Right cardiac atrium (tissue), 5 donors: ENCODE results near the gene PHLDA1. TPM values are rescaled to one million over a fixed set of nuclear protein-coding genes. Genes with fewer than 3 reads are reported as not detected.

Experiments
- ATAC-seq, 2 donors: fragments of 200-7000 bp; cut with Tn5 transposase; one replicate each; pipeline versions ENCODE4 v1.8.0 to v1.9.1; 2020; ENCODE audit warnings: moderate library complexity in 2 of 2, mild to moderate bottlenecking in 1 of 2
- DNase-seq, 3 donors: peaks; one replicate each; pipeline ENCODE4 v3.0.0-alpha.2; 2020
- H3K27ac ChIP-seq: one replicate; pipeline ENCODE4 v1.5.1; 2013; ENCODE audit warnings: mild to moderate bottlenecking, low read length, control low read depth, moderate library complexity
- H3K27me3 ChIP-seq: one replicate; pipeline ENCODE4 v1.6.1; 2013; ENCODE audit not compliant: control insufficient read depth, insufficient read depth
- H3K4me1 ChIP-seq: one replicate; pipeline ENCODE4 v1.6.1; 2013; ENCODE audit warnings: low read length; ENCODE audit not compliant: control insufficient read depth, insufficient read depth
- H3K4me3 ChIP-seq: one replicate; pipeline ENCODE4 v1.5.1; 2013; ENCODE audit warnings: low read length, control low read depth
- H3K9me3 ChIP-seq: one replicate; pipeline ENCODE4 v1.6.1; 2013; ENCODE audit warnings: low read length; ENCODE audit not compliant: control insufficient read depth
- WGBS: extraction: QIAGEN DNeasy Blood & Tissue Kit; methylation state at CpG from one replicate; pipeline ENCODE4 v1.1.7; 2013; 5-methylcytosine and 5-hydroxymethylcytosine counted together
- intact Hi-C, 4 donors: fragments of 100-400 bp; cut with DNase I; formaldehyde crosslinking; loops; one replicate each; pipeline versions ENCODE4 v1.11.0 to v1.14.0; 2022 to 2023
- polyA plus RNA-seq: library from polyadenylated mRNA; stranded (reverse); fragments of 200-250 nt; gene quantifications from one replicate; pipeline ENCODE4 v1.2.3, GENCODE V29; 2013
- total RNA-seq, 4 donors: library from RNA; stranded (reverse); fragmentation: NEBNext Ultra II Directional; extraction: Animal tissue kit (Norgen Biotek cat#: 25700); gene quantifications; one replicate each; pipeline ENCODE4 v1.2.1, GENCODE V29; 2021
- donor health status: healthy with polysubstance abuse.
- donor health status: DM: no; HTN: yes; CAD: no.
- donor health status: DM: no; HTN: no; CAD: no.
- donor health status: DM: no; HTN: yes; CAD: no; lungs with severe emphysema.
- donor health status: DM: yes; HTN: yes; CAD: no.

PHLDA1 gene
- total and polyA plus RNA-seq, 5 donors, result 2.0 to 5.9 (median 3.9) TPM

- no peak for ATAC-seq
- H3K9me3 ChIP-seq, result no peaks in the 10 kb centered on the region
- H3K4me3 ChIP-seq, result no peak overlapping the region
- 94% methylated on average over 1 of the region's 1 CpG for WGBS
- no peak overlapping the region for H3K27ac ChIP-seq
- intact Hi-C loops, result no loop called here
- DNase-seq, result no peak
- H3K4me1 ChIP-seq, result no peaks in the 10 kb centered on the region
- no peaks in the 10 kb centered on the region for H3K27me3 ChIP-seq
Observed at GRCh38 chr12:76064904-76065303, 33.3 kb upstream of the PHLDA1 start.

- intact Hi-C loops, result no loop called here
- H3K9me3 ChIP-seq, result no peaks in the 10 kb centered on the region
- H3K27me3 ChIP-seq, result no peaks in the 10 kb centered on the region
- no peak overlapping the region for H3K4me3 ChIP-seq
- no peak for DNase-seq
- H3K27ac ChIP-seq, result no peak overlapping the region
- no peaks in the 10 kb centered on the region for H3K4me1 ChIP-seq
- 32% methylated on average over 2 of the region's 2 CpGs for WGBS
- ATAC-seq, result no peak
Observed at GRCh38 chr12:76060111-76060510, 28.5 kb upstream of the PHLDA1 start.

DNA sequence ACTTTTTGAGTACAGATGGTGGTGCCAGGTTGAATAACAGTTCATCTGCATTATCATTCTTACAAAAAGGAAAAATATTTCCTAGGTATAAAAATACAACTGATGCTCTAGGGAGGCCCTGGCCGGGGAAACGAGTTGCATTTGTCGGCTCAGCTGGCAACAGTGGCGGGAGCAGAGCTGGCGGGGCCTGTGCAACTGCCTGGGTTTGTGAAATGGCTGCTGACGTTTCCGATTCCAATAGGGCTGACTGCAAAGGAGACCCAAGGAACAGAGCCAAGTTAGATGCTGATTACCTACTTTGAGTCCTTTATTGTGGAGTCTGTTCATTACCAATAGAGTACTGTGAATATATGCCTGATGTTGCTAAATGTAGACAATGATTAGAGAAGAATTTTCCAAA is 25.8 kb upstream of the PHLDA1 start:
- Histone ChIP-seq H3K27me3 (no peaks in the 10 kb centered on the region), H3K9me3 (no peaks in the 10 kb centered on the region), H3K27ac (no peak overlapping the region), H3K4me1 (no peaks in the 10 kb centered on the region), H3K4me3 (no peak overlapping the region)
- whole genome bisulfite sequencing, result 87% methylated on average over 7 of the region's 7 CpGs
- ATAC-seq (no peak), DNase-seq (peak in 1 of 3 donors; percentile 19)
- intact Hi-C loops, result no loop called here

- DNase-seq, result no peak
- intact Hi-C loops, result no loop called here
Observed at GRCh38 chr12:76055393-76055792, 23.8 kb upstream of the PHLDA1 start.

DNA sequence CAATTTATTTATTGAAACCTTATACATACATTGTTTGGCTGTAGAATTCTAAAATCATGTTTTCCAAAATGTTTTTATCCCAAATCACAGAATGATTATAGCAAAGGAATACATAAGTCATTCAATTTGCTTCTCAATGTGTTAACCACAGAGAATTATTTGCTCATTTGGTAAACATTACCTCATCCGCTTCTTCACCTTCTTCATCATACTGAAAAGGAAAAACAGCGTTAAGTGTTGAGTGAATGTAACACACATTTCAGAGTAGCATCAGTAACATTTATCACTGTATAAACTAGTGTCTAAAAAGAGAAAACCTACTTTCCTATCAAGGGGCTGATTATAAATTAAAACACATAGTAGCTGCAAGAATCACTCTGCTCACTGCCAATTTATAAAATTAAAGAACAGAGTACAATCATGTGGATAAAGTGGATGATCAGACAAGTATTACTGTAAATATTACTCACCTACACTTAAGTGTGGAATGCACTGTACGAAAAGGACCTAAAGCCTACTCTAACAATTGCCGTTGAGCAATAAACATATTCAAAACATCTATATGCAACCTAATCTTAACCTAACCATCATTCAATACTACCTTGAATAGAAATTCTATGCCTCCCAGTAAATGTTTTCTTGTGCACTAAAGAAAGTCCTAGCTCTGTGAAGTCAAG is 18.1 kb upstream of the PHLDA1 start:
- Histone ChIP-seq H3K27me3 (no peaks in the 10 kb centered on the region), H3K9me3 (no peaks in the 10 kb centered on the region), H3K4me3 (no peak overlapping the region), H3K4me1 (no peaks in the 10 kb centered on the region), H3K27ac (no peak overlapping the region)
- ATAC-seq (no peak), DNase-seq (no peak)
- WGBS, result 90% methylated on average over 4 of the region's 4 CpGs
- intact Hi-C loops, result no loop called here

More at GRCh38 chr12:76055393-76055792, 23.8 kb upstream of the PHLDA1 start:
- Histone ChIP-seq H3K9me3 (no peaks in the 10 kb centered on the region), H3K4me3 (no peak overlapping the region), H3K27ac (no peak overlapping the region), H3K4me1 (no peaks in the 10 kb centered on the region), H3K27me3 (no peaks in the 10 kb centered on the region)
- no peak for ATAC-seq
- 75% methylated on average over 2 of the region's 2 CpGs for WGBS

GRCh38 chr12:76047742-76048141 is 16.2 kb upstream of the PHLDA1 start:
- Histone ChIP-seq H3K4me1 (no peaks in the 10 kb centered on the region), H3K4me3 (no peak overlapping the region), H3K27ac (no peak overlapping the region), H3K27me3 (no peaks in the 10 kb centered on the region), H3K9me3 (no peaks in the 10 kb centered on the region)
- 90% methylated on average over 2 of the region's 2 CpGs for WGBS
- DNase-seq (no peak), ATAC-seq (no peak)
- intact Hi-C loops, result no loop called here

DNA sequence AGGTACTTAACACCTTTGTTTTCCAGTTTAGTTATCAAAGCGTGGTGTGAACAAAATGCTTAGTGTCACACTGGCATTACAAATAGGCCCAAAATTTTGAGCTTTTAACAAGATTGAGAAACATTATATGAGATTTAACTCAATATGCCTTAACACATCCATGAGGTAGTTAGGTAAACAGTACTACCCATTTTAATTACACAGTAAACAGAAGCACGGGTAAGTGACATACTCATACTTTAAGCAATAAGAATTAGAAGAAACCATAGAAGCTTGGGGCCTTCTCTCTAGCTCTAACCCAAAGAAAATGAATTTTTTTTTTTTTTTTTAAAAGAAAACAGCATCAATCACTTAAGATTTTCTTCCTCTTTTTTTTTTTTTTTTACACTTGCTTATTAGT is 15.5 kb upstream of the PHLDA1 start:
- 82% methylated on average over 2 of the region's 2 CpGs for WGBS

DNA sequence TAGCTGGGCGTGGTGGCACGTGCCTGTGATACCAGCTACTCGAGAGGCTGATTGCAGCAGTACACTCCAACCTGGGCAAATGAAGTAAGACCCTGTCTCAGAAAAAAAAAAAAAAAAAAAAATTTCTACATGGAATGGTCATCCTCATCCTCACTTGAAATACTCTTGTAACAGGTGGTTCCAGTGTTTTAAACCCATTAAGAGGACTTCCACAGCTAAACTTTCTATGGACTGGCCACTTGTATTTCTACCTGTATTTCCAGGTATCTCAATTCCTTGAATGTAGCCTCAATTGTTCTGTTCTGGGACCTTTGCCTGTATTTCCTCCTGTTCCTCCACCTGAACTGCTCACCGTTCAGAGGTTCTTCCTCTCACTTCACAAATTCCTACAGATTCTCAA is 11.8 kb upstream of the PHLDA1 start:
- WGBS, result 93% methylated on average over 4 of the region's 4 CpGs
- Histone ChIP-seq H3K27me3 (no peaks in the 10 kb centered on the region), H3K9me3 (no peaks in the 10 kb centered on the region), H3K4me1 (no peaks in the 10 kb centered on the region), H3K4me3 (no peak overlapping the region), H3K27ac (no peak overlapping the region)
- DNase-seq (no peak), ATAC-seq (no peak)
- intact Hi-C loops, result no loop called here

More for the DNA sequence above, 15.5 kb upstream of the PHLDA1 start:
- intact Hi-C loops, result no loop called here
- ATAC-seq (no peak), DNase-seq (no peak)
- H3K9me3 ChIP-seq, result no peaks in the 10 kb centered on the region
- no peaks in the 10 kb centered on the region for H3K4me1 ChIP-seq
- H3K4me3 ChIP-seq, result no peak overlapping the region
- no peak overlapping the region for H3K27ac ChIP-seq
- no peaks in the 10 kb centered on the region for H3K27me3 ChIP-seq

DNA sequence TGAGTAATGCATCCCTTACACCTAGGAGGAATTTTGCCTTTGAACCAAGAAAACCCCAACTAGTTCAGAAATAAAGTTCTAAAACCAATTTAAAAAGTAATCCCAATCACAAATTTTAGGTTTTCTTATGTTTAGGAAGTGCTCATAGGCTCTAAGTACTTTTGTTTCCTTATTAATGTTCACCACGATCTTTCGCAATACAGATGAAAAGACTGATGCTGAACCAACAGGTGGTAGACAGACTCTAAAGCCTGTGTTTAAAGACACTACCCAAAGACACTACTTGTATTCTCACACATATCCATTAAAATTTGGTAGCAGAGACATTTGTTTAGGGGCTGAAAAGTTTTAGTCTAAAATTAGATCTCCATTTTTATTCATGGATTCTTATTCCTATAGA is 10.6 kb upstream of the PHLDA1 start:
- WGBS, result 86% methylated on average over 2 of the region's 2 CpGs
- Histone ChIP-seq H3K9me3 (no peaks in the 10 kb centered on the region), H3K4me1 (no peaks in the 10 kb centered on the region), H3K27me3 (no peaks in the 10 kb centered on the region), H3K27ac (no peak overlapping the region), H3K4me3 (no peak overlapping the region)
- ATAC-seq (no peak), DNase-seq (no peak)
- intact Hi-C loops, result no loop called here

GRCh38 chr12:76041406-76041805 is 9.8 kb upstream of the PHLDA1 start:
- no peak overlapping the region for H3K27ac ChIP-seq
- 93% methylated on average over 2 of the region's 2 CpGs for WGBS
- intact Hi-C loops, result no loop called here

DNA sequence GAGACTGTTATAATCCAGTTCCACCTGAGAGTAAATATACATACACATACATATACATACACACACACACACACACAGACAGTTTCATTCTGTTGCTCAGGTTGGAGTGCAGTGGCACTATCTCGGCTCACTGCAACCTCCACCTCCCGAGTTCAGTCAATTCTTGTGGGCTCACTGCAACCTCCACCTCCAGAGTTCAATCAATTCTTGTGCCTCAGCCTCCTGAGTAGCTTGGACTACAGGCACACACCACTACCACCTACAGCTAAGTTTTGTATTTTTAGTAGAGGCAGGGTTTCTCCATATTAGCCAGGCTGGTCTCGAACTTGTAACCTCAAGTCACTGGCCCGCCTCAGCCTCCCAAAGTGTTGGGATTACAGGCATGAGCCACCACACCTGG is 8.9 kb upstream of the PHLDA1 start:
- ATAC-seq (no peak), DNase-seq (no peak)
- WGBS, result 89% methylated on average over 4 of the region's 4 CpGs
- H3K27ac ChIP-seq, result no peak overlapping the region
- no peaks in the 10 kb centered on the region for H3K27me3 ChIP-seq
- H3K9me3 ChIP-seq, result no peaks in the 10 kb centered on the region
- intact Hi-C loops, result no loop called here
- no peak overlapping the region for H3K4me3 ChIP-seq
- no peaks in the 10 kb centered on the region for H3K4me1 ChIP-seq

More at GRCh38 chr12:76041406-76041805, 9.8 kb upstream of the PHLDA1 start:
- Histone ChIP-seq H3K4me3 (no peak overlapping the region), H3K27me3 (no peaks in the 10 kb centered on the region), H3K4me1 (no peaks in the 10 kb centered on the region), H3K9me3 (no peaks in the 10 kb centered on the region)
- DNase-seq, result no peak
- no peak for ATAC-seq

- no peaks in the 10 kb centered on the region for H3K9me3 ChIP-seq
- no peak for DNase-seq
- H3K4me3 ChIP-seq, result no peak overlapping the region
- ATAC-seq, result no peak
- no peaks in the 10 kb centered on the region for H3K4me1 ChIP-seq
- H3K27me3 ChIP-seq, result no peaks in the 10 kb centered on the region
- intact Hi-C loops, result loop anchor here (10.0 kb wide), 5 partner anchors 103 to 513 kb away; no protein-coding TSS in a partner anchor
- H3K27ac ChIP-seq, result no peak overlapping the region
- whole genome bisulfite sequencing, result 54% methylated on average over 2 of the region's 2 CpGs
Observed at GRCh38 chr12:76038176-76038575, 6.6 kb upstream of the PHLDA1 start.
